PC-9 (cell line): Measurements from ENCODE around the gene CSRP2.

ENCODE experiments used
- CTCF ChIP-seq: fragments of 200-600 bp; sonication (generic); conservative IDR thresholded peaks from 2 replicates; pipeline ENCODE4 v1.6.1; 2017; ENCODE audit warnings: mixed run types, antibody characterized with exemption, mild to moderate bottlenecking, moderate library complexity
- EZH2 ChIP-seq: fragments of 200-600 bp; sonication (generic); IDR thresholded peaks from 2 replicates; pipeline ENCODE4 v1.8.0; 2017; ENCODE audit warnings: antibody characterized with exemption, low read depth

- no peak for TF ChIP-seq CTCF
- TF ChIP-seq EZH2 = no peak
Observed at GRCh38 chr12:76890151-76891143, 11.6 kb upstream of the CSRP2 start.
